ENCODE data around the gene NTMT2. TPM values are rescaled to one million over a fixed set of nuclear protein-coding genes. Genes with fewer than 3 reads are reported as not detected.

The NTMT2 gene
- total and polyA plus RNA-seq, 9 of the 15 experiments (the other 6 are each of a cell fraction or from before 2014, with no cell fraction given) = not detected

DNA sequence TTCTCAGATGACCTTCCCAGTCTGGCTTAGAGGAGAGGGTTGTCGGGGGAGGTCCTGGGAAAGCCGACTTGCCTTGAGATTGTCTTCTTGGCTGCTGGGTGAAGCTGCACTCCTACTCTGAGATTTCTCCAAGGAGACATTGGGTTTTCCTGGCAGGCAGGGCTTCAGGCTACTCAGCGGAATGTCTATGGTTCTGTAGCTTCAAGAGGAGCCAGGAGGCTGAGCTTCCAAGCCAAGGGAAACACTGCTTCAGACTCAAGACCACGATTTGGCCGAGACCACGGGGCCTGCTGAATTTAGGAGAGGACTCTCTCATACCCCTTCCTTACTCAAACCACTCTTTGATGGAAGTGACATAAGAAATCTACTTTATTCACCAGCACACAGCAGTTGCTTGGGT, 67.8 kb downstream of the NTMT2 start:
- Histone ChIP-seq H2AFZ (ENCODE audit: low read depth, low read length) (no peak overlapping the region), H3K79me2 (ENCODE audit: control insufficient read depth, insufficient read depth, low read length) (no peaks in the 10 kb centered on the region), H3K9me3 (replicated peaks; ENCODE audit: control insufficient read depth, insufficient read depth, low read depth, low read length) (no peaks in the 10 kb centered on the region), H3K27me3 (ENCODE audit: control insufficient read depth in 2 of 2, insufficient read depth in 2 of 2, low read length in 2 of 2) (no peaks in the 10 kb centered on the region), H3K4me1 (replicated peaks in 1 of 2; ENCODE audit: control insufficient read depth in 2 of 2, insufficient read depth in 2 of 2, low read length in 2 of 2) (no peaks in the 10 kb centered on the region), H3K4me2 (ENCODE audit: insufficient read depth, low read length) (no peak overlapping the region), H3K9ac (ENCODE audit: insufficient read depth in 1 of 2, low read depth in 2 of 2, low read length in 2 of 2) (no peak overlapping the region), H3K27ac (ENCODE audit: extremely low read depth, low read depth, low read length) (no peak overlapping the region), H3K4me3 (no peak overlapping the region), H3K36me3 (ENCODE audit: control insufficient read depth, insufficient read depth, low read length) (no peaks in the 10 kb centered on the region), H4K20me1 (replicated peaks; ENCODE audit: control insufficient read depth, insufficient read depth, low read length) (no peaks in the 10 kb centered on the region), H3K9me1 (ENCODE audit: control insufficient read depth, insufficient read depth, low read length) (no peaks in the 10 kb centered on the region)
- in situ Hi-C loops (cut with MboI) = no loop called here
- ATAC-seq = no peak
- no peak for TF ChIP-seq SMC3 (conservative IDR thresholded peaks at IDR 0.05; ENCODE audit: insufficient read depth, low read depth, low read length)
- TF ChIP-seq, protein P1, sequence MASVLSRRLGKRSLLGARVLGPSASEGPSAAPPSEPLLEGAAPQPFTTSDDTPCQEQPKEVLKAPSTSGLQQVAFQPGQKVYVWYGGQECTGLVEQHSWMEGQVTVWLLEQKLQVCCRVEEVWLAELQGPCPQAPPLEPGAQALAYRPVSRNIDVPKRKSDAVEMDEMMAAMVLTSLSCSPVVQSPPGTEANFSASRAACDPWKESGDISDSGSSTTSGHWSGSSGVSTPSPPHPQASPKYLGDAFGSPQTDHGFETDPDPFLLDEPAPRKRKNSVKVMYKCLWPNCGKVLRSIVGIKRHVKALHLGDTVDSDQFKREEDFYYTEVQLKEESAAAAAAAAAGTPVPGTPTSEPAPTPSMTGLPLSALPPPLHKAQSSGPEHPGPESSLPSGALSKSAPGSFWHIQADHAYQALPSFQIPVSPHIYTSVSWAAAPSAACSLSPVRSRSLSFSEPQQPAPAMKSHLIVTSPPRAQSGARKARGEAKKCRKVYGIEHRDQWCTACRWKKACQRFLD (CRISPR knock-in tag; IDR thresholded peaks at IDR 0.05) = no peak
- TF ChIP-seq BRCA1 (IDR thresholded peaks at IDR 0.05) = no peak
- TF ChIP-seq BRCA1 (CRISPR knock-in tag; IDR thresholded peaks at IDR 0.05) = no peak
- TF ChIP-seq ZNF507 (tag; conservative IDR thresholded peaks at IDR 0.05) = no peak
- no peak for TF ChIP-seq E2F6 (IDR thresholded peaks at IDR 0.05; ENCODE audit: borderline replicate concordance in 1 of 2, extremely low read depth in 1 of 2, insufficient read depth in 1 of 2, insufficient read length in 1 of 2, low read depth in 1 of 2, low read length in 1 of 2, poor library complexity in 1 of 2, severe bottlenecking in 1 of 2)
- no peak for TF ChIP-seq ZC3H8 (IDR thresholded peaks at IDR 0.05)
- no peak for TF ChIP-seq KHSRP (IDR thresholded peaks at IDR 0.05)
- no peak for TF ChIP-seq ZNF644 (tag; IDR thresholded peaks at IDR 0.05; ENCODE audit: low read depth)
- TF ChIP-seq BACH1 (tag; IDR thresholded peaks at IDR 0.05) = no peak
- no peak for TF ChIP-seq NEUROD1 (IDR thresholded peaks at IDR 0.05; ENCODE audit: borderline replicate concordance, low read depth, low read length, partially characterized antibody)
- no peak for TF ChIP-seq ZNF444 (CRISPR knock-in tag; IDR thresholded peaks at IDR 0.05)
- TF ChIP-seq MAFG (tag; conservative IDR thresholded peaks at IDR 0.05) = no peak
- TF ChIP-seq ZFPM2 (CRISPR knock-in tag; IDR thresholded peaks at IDR 0.05) = no peak
- no peak for FAIRE-seq
- 0% methylated on average over 5 of the region's 6 CpGs for WGBS (ENCODE audit: insufficient coverage, low coverage, missing lambda C conversion rate)
- DNase-seq (ENCODE audit: extremely low read depth in 1 of 4, low spot score in 3 of 4) = no peak
- intact Hi-C loops (cut with micrococcal nuclease) = no loop called here
- CTCF ChIA-PET (ENCODE audit: low intra/inter-chr PET ratio) = no interaction called here
- POLR2A ChIA-PET = interaction anchor here (0.6 kb wide), 1 partner anchor 660 kb away, joined by 3 read pairs; no protein-coding TSS in a partner anchor
- no TSS peak for BruUV-seq (replicated peaks)
